Activated CD8-positive, alpha-beta T cell treated with anti-CD3 and anti-CD28 coated beads for 36 hours (primary cell): Measurements from ENCODE around the gene TXN. TPM values are rescaled to one million over a fixed set of nuclear protein-coding genes. Genes with fewer than 3 reads are reported as not detected.

Experiments used
- ATAC-seq: fragments of 200-7000 bp; cut with Tn5 transposase; one replicate; pipeline ENCODE4 v1.10.0; 2021; ENCODE audit warnings: mild to moderate bottlenecking, moderate library complexity
- CTCF ChIA-PET: fragments of 350-600 bp; sonication (Branson Sonifier 250); formaldehyde crosslinking; loops from one replicate; lab custom pipeline; 2021; ENCODE audit warnings: antibody characterized with exemption; lab: Charles Lee
- POLR2A ChIA-PET: fragments of 350-600 bp; sonication (Branson Sonifier 250); formaldehyde crosslinking; loops from one replicate; lab custom pipeline; 2021; ENCODE audit warnings: antibody characterized with exemption; lab: Charles Lee
- DNase-seq: peaks from one replicate; pipeline ENCODE4 v3.0.0-alpha.2; 2020
- H3K27ac Mint-ChIP-seq: one replicate; pipeline ENCODE4 v1.8.0; 2021; ENCODE audit warnings: mild to moderate bottlenecking, mixed read lengths
- H3K27me3 Mint-ChIP-seq: one replicate; pipeline ENCODE4 v1.8.0; 2021; ENCODE audit warnings: mixed read lengths
- H3K36me3 Mint-ChIP-seq: one replicate; pipeline ENCODE4 v1.8.0; 2021; ENCODE audit warnings: low read depth, mixed read lengths
- H3K4me1 Mint-ChIP-seq: one replicate; pipeline ENCODE4 v1.8.0; 2021; ENCODE audit warnings: low read depth, mixed read lengths
- H3K4me3 Mint-ChIP-seq: one replicate; pipeline ENCODE4 v1.8.0; 2021; ENCODE audit warnings: mild to moderate bottlenecking, moderate library complexity, mixed read lengths
- H3K9me3 Mint-ChIP-seq: one replicate; pipeline ENCODE4 v1.8.0; 2021; ENCODE audit warnings: mixed read lengths
- CTCF ChIP-seq: fragments of 200-600 bp; IDR thresholded peaks from one replicate; pipeline ENCODE4 v1.8.0; 2022; ENCODE audit warnings: antibody characterized with exemption, mild to moderate bottlenecking
- intact Hi-C: fragments of 100-400 bp; cut with micrococcal nuclease; formaldehyde crosslinking; loops from one replicate; pipeline ENCODE4 v1.10.0; 2022
- total RNA-seq, 2 experiments: library from RNA; stranded (reverse); gene quantifications; one replicate each; pipeline ENCODE4 v1.2.3, GENCODE V29; 2021

TXN gene
- total RNA-seq, 2 experiments from 2014 or later: 398 to 407 TPM

GRCh38 chr9:110270211-110270995 lies 14.1 kb upstream of the TXN start:
- Mint-ChIP-seq H3K9me3 (no peaks in the 10 kb centered on the region), H3K27me3 (peaks cover 2% of the 10 kb centered on the region), H3K4me1 (no peaks in the 10 kb centered on the region), H3K36me3 (no peaks in the 10 kb centered on the region), H3K4me3 (no peak overlapping the region), H3K27ac (no peak overlapping the region)
- intact Hi-C loops: no loop called here
- TF ChIP-seq CTCF: no peak
- ChIA-PET POLR2A (no interaction called here), CTCF (no interaction called here)
- DNase-seq: no peak
- no peak for ATAC-seq

- POLR2A ChIA-PET: no interaction called here
- ATAC-seq (no peak), DNase-seq (no peak)
- no peaks in the 10 kb centered on the region for H3K36me3 Mint-ChIP-seq
- intact Hi-C loops: no loop called here
- peaks cover 2% of the 10 kb centered on the region for H3K27me3 Mint-ChIP-seq
- H3K4me3 Mint-ChIP-seq: no peak overlapping the region
- TF ChIP-seq CTCF: no peak
- CTCF ChIA-PET: no interaction called here
- no peaks in the 10 kb centered on the region for H3K4me1 Mint-ChIP-seq
- no peak overlapping the region for H3K27ac Mint-ChIP-seq
- H3K9me3 Mint-ChIP-seq: no peaks in the 10 kb centered on the region
These were observed 10.5 kb upstream of the TXN start for GRCh38 chr9:110266795-110267194.

GRCh38 chr9:110261632-110262031 lies 5.3 kb upstream of the TXN start:
- Mint-ChIP-seq H3K27ac (no peak overlapping the region), H3K4me1 (peaks cover 15% of the 10 kb centered on the region), H3K9me3 (no peaks in the 10 kb centered on the region), H3K27me3 (peaks cover 2% of the 10 kb centered on the region), H3K4me3 (no peak overlapping the region), H3K36me3 (no peaks in the 10 kb centered on the region)
- ATAC-seq (no peak), DNase-seq (no peak)
- no peak for TF ChIP-seq CTCF
- intact Hi-C loops: no loop called here
- CTCF ChIA-PET: no interaction called here
- POLR2A ChIA-PET: no interaction called here

DNA sequence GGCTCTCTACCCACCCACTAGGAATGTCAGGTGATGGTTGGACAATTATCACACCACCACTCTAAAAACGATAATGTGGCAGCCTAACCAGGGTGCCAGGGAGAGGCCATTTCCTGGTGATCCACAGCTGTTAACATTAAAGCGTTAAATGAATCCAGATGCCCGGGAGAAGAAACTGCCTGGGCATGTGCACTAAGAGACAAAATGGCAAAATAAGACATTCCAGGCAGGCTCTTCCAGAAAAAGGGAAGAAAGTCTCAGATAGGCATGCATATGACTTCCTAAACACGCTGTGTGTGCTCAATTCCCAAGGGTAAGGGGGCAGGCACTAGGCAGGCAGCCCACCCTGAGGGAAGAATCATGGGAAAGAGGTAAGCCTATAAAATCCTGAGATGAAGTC lies 4.6 kb upstream of the TXN start:
- ChIA-PET POLR2A (no interaction called here), CTCF (no interaction called here)
- DNase-seq: no peak
- no peak for ATAC-seq
- H3K27ac Mint-ChIP-seq: no peak overlapping the region
- H3K4me3 Mint-ChIP-seq: no peak overlapping the region
- TF ChIP-seq CTCF: no peak
- H3K9me3 Mint-ChIP-seq: no peaks in the 10 kb centered on the region
- H3K36me3 Mint-ChIP-seq: peaks cover 2% of the 10 kb centered on the region
- no peaks in the 10 kb centered on the region for H3K27me3 Mint-ChIP-seq
- intact Hi-C loops: no loop called here
- peaks cover 15% of the 10 kb centered on the region for H3K4me1 Mint-ChIP-seq

DNA sequence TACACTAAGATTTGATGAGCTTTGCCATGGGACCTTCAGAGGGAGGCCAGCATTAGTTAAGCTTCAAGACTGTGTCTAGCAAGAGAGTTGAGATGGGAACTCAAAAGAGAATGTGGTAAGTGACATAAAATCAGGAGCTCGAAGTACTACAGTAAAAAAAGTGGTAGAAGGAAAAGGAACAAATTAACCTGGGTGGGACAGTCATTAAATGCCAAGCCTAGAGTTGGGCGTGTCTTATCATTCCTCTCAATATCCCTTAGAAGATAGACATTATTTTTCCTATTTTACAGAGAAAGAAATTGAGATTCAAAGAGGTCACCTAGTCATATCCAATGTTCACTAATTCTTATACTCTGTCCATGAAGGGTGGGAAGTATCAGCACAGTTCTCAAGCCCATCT lies 3.3 kb upstream of the TXN start:
- no peak overlapping the region for H3K4me3 Mint-ChIP-seq

More for the DNA sequence above, 3.3 kb upstream of the TXN start:
- CTCF ChIA-PET: interaction anchor here (1.4 kb wide), 1 partner anchor 9 kb away, joined by 5 read pairs; no protein-coding TSS in a partner anchor
- TF ChIP-seq CTCF: no peak
- DNase-seq (no peak), ATAC-seq (no peak)
- Mint-ChIP-seq H3K4me1 (peaks cover 19% of the 10 kb centered on the region), H3K27ac (no peak overlapping the region), H3K27me3 (no peaks in the 10 kb centered on the region), H3K36me3 (peaks cover 10% of the 10 kb centered on the region), H3K9me3 (no peaks in the 10 kb centered on the region)
- POLR2A ChIA-PET: no interaction called here
- intact Hi-C loops: no loop called here
